DND-41 (cell line): ENCODE data around the gene ANKRD33.

ENCODE experiments used
- CTCF ChIP-seq: IDR thresholded peaks from 2 replicates; pipeline ENCODE4 v1.5.1; 2012; ENCODE audit warnings: borderline replicate concordance, low read length, moderate library complexity, mild to moderate bottlenecking; ENCODE audit not compliant: poor library complexity, severe bottlenecking; ENCODE audit errors: extremely low read depth
- EZH2 ChIP-seq: IDR thresholded peaks from 3 replicates; pipeline ENCODE4 v1.6.1; 2012; ENCODE audit warnings: borderline replicate concordance, low read depth, mild to moderate bottlenecking, moderate library complexity, low read length, inconsistent platforms; ENCODE audit not compliant: severe bottlenecking

- no peak for TF ChIP-seq EZH2
- no peak for TF ChIP-seq CTCF
Measured at GRCh38 chr12:51887476-51888315, at the start of gene ANKRD33.
